K562 (cell line): Measurements from ENCODE around the gene ZDHHC18. TPM values are rescaled to one million over a fixed set of nuclear protein-coding genes. Genes with fewer than 3 reads are reported as not detected.
A peak's percentile ranks its signal among the peaks of the same experiment; 100 is the strongest.

ENCODE experiments used
- DPF2 ChIP-seq: fragments of 450-650 bp; IDR thresholded peaks from 2 replicates; pipeline ENCODE4 v1.6.1; 2016
- FOXA3 ChIP-seq, 2 experiments: fragments of 450-650 bp in 1 of 2; sonication (generic) in 1 of 2; formaldehyde crosslinking; IDR thresholded peaks in 1 of 2; conservative IDR thresholded peaks in 1 of 2; 2 replicates each; pipeline versions ENCODE4 v1.4.0 to v1.8.0; 2020 to 2022; ENCODE audit warnings: mild to moderate bottlenecking in 2 of 2, missing genetic modification reagents in 1 of 2
- KLF13 ChIP-seq: fragments of 450-650 bp; IDR thresholded peaks from 2 replicates; pipeline ENCODE4 v1.6.1; 2016; ENCODE audit warnings: missing genetic modification characterization, low read depth, mild to moderate bottlenecking, missing compliant biosample characterization, moderate library complexity, borderline replicate concordance
- LARP7 ChIP-seq: fragments of 450-650 bp; IDR thresholded peaks from 2 replicates; pipeline ENCODE4 v1.6.1; 2016
- MECOM ChIP-seq: fragments of 250-450 bp; sonication (Bioruptor Pico); IDR thresholded peaks from 2 replicates; pipeline ENCODE4 v1.8.0; 2022; ENCODE audit warnings: inconsistent platforms
- NR2C2 ChIP-seq, 2 experiments: fragments of 200-800 bp in 1 of 2; sonication (Bioruptor generic) in 1 of 2; sonication (generic) in 1 of 2; formaldehyde crosslinking in 1 of 2; IDR thresholded peaks; 2 replicates each; pipeline versions ENCODE4 v1.6.1 to v1.8.0; 2016 to 2022; ENCODE audit warnings: mild to moderate bottlenecking in 1 of 2, missing compliant biosample characterization in 1 of 2, missing genetic modification characterization in 1 of 2, missing genetic modification reagents in 1 of 2
- STAT5A ChIP-seq: IDR thresholded peaks from 2 replicates; pipeline ENCODE4 v1.6.1; 2012; ENCODE audit warnings: low read length, inconsistent platforms, borderline replicate concordance
- TBL1XR1 ChIP-seq, 2 experiments: IDR thresholded peaks; 2 replicates each; pipeline ENCODE4 v1.6.1; 2012; ENCODE audit warnings: improper control_type of control experiment in 2 of 2, low read length in 2 of 2, mild to moderate bottlenecking in 1 of 2
- THAP7 ChIP-seq: fragments of 250-450 bp; sonication (Bioruptor Pico); IDR thresholded peaks from 2 replicates; pipeline ENCODE4 v1.5.0; 2021
- ZBTB8A ChIP-seq: fragments of 450-650 bp; IDR thresholded peaks from 2 replicates; pipeline ENCODE4 v1.6.1; 2018; ENCODE audit warnings: mild to moderate bottlenecking, moderate library complexity; ENCODE audit not compliant: partially characterized antibody
- ZNF174 ChIP-seq: fragments of 250-450 bp; sonication (Bioruptor Pico); IDR thresholded peaks from 2 replicates; pipeline ENCODE4 v1.4.0; 2020; ENCODE audit warnings: mild to moderate bottlenecking
- ZNF239 ChIP-seq: fragments of 250-450 bp; sonication (Bioruptor Pico); IDR thresholded peaks from 2 replicates; pipeline ENCODE4 v1.4.0; 2020; ENCODE audit warnings: mild to moderate bottlenecking
- ZNF589 ChIP-seq: fragments of 200-800 bp; sonication (Bioruptor generic); IDR thresholded peaks from 2 replicates; pipeline ENCODE4 v1.6.1; 2016; ENCODE audit warnings: low read depth, missing genetic modification characterization, missing compliant biosample characterization
- ZNF707 ChIP-seq: fragments of 250-450 bp; sonication (Bioruptor Pico); conservative IDR thresholded peaks from 2 replicates; pipeline ENCODE4 v1.8.0; 2022; ENCODE audit warnings: inconsistent platforms, mild to moderate bottlenecking, moderate library complexity
- ZNF830 ChIP-seq: fragments of 250-450 bp; sonication (Bioruptor Pico); IDR thresholded peaks from 2 replicates; pipeline ENCODE4 v1.5.0; 2021; ENCODE audit warnings: mild to moderate bottlenecking
- polyA plus RNA-seq, 8 experiments: library from polyadenylated mRNA; depleted of rRNA in 4 of 8; stranded (reverse) in 5 of 8; unstranded in 3 of 8; fragments of >200 nt; fragmentation: Nextera tagmentation in 2 of 8; fragmentation: Illumina TruSeq in 1 of 8; extraction: Ambion mirVana in 2 of 8; extraction: Trizol in 1 of 8; gene quantifications; 2 replicates each; pipeline versions ENCODE4 v1.2.1 to v1.2.3, GENCODE V29; 2011 to 2014; ENCODE audit warnings: inconsistent platforms in 1 of 8, missing spikeins in 1 of 8
- total RNA-seq, 7 experiments: library from RNA; depleted of rRNA in 6 of 7; stranded (reverse); fragments of >200 nt in 6 of 7; fragmentation: Illumina TruSeq in 2 of 7; extraction: Trizol in 2 of 7; gene quantifications; 2 replicates each; pipeline versions ENCODE4 v1.2.1 to v1.2.3, GENCODE V29; 2011 to 2021; ENCODE audit warnings: low replicate concordance in 1 of 7
- TF ChIP-seq, protein P1 (sequence below): sonication (generic); formaldehyde crosslinking; IDR thresholded peaks from 2 replicates; pipeline ENCODE4 v1.8.1; 2023; ENCODE audit warnings: missing genetic modification reagents, mild to moderate bottlenecking, borderline replicate concordance
- TF ChIP-seq, protein P2 (sequence below): fragments of 250-450 bp; sonication (Bioruptor Pico); IDR thresholded peaks from 2 replicates; pipeline ENCODE4 v1.9.0; 2021; ENCODE audit warnings: mild to moderate bottlenecking, inconsistent platforms

The ZDHHC18 gene
- total and polyA plus RNA-seq, 9 of the 15 experiments (the other 6 are each of a cell fraction or from before 2014, with no cell fraction given): 0.42 to 35.6 (median 15.8) TPM

- TF ChIP-seq, protein P1, sequence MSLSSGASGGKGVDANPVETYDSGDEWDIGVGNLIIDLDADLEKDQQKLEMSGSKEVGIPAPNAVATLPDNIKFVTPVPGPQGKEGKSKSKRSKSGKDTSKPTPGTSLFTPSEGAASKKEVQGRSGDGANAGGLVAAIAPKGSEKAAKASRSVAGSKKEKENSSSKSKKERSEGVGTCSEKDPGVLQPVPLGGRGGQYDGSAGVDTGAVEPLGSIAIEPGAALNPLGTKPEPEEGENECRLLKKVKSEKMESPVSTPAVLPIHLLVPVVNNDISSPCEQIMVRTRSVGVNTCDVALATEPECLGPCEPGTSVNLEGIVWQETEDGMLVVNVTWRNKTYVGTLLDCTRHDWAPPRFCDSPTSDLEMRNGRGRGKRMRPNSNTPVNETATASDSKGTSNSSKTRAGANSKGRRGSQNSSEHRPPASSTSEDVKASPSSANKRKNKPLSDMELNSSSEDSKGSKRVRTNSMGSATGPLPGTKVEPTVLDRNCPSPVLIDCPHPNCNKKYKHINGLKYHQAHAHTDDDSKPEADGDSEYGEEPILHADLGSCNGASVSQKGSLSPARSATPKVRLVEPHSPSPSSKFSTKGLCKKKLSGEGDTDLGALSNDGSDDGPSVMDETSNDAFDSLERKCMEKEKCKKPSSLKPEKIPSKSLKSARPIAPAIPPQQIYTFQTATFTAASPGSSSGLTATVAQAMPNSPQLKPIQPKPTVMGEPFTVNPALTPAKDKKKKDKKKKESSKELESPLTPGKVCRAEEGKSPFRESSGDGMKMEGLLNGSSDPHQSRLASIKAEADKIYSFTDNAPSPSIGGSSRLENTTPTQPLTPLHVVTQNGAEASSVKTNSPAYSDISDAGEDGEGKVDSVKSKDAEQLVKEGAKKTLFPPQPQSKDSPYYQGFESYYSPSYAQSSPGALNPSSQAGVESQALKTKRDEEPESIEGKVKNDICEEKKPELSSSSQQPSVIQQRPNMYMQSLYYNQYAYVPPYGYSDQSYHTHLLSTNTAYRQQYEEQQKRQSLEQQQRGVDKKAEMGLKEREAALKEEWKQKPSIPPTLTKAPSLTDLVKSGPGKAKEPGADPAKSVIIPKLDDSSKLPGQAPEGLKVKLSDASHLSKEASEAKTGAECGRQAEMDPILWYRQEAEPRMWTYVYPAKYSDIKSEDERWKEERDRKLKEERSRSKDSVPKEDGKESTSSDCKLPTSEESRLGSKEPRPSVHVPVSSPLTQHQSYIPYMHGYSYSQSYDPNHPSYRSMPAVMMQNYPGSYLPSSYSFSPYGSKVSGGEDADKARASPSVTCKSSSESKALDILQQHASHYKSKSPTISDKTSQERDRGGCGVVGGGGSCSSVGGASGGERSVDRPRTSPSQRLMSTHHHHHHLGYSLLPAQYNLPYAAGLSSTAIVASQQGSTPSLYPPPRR (CRISPR knock-in tag): peak; percentile 55; the same call in 1 of the 2 replicates
- no peak for TF ChIP-seq ZNF174 (CRISPR knock-in tag)
- TF ChIP-seq FOXA3 (CRISPR knock-in tag; conservative IDR thresholded peaks at IDR 0.05 in 1 of 2, IDR thresholded peaks at IDR 0.05 in 1 of 2): peak in 1 of 2 experiments; percentile 72; a peak in 2 of 4 replicates
- TF ChIP-seq LARP7: no peak
- peak; percentile 45 to 74; a peak in 1 of 4 replicates for TF ChIP-seq TBL1XR1 (IDR thresholded peaks at IDR 0.05; ENCODE audit: low read length in 2 of 2)
- no peak for TF ChIP-seq ZBTB8A
- peak; percentile 69 for TF ChIP-seq DPF2
- TF ChIP-seq, protein P2, sequence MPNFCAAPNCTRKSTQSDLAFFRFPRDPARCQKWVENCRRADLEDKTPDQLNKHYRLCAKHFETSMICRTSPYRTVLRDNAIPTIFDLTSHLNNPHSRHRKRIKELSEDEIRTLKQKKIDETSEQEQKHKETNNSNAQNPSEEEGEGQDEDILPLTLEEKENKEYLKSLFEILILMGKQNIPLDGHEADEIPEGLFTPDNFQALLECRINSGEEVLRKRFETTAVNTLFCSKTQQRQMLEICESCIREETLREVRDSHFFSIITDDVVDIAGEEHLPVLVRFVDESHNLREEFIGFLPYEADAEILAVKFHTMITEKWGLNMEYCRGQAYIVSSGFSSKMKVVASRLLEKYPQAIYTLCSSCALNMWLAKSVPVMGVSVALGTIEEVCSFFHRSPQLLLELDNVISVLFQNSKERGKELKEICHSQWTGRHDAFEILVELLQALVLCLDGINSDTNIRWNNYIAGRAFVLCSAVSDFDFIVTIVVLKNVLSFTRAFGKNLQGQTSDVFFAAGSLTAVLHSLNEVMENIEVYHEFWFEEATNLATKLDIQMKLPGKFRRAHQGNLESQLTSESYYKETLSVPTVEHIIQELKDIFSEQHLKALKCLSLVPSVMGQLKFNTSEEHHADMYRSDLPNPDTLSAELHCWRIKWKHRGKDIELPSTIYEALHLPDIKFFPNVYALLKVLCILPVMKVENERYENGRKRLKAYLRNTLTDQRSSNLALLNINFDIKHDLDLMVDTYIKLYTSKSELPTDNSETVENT: no peak
- TF ChIP-seq NR2C2 (CRISPR knock-in tag; IDR thresholded peaks at IDR 0.05): no peak
- TF ChIP-seq NR2C2 (tag; IDR thresholded peaks at IDR 0.05): peak; percentile 88
- TF ChIP-seq ZNF239 (CRISPR knock-in tag): no peak
- TF ChIP-seq ZNF707 (CRISPR knock-in tag): no peak
- no peak for TF ChIP-seq KLF13 (tag)
- TF ChIP-seq THAP7 (CRISPR knock-in tag): 0 out of 2 replicates have a peak, but pooled peaks have one; percentile 36
- TF ChIP-seq ZNF589: 0 out of 2 replicates have a peak, but pooled peaks have one; percentile 38
- 0 out of 2 replicates have a peak, but pooled peaks have one; percentile 7 for TF ChIP-seq STAT5A
- TF ChIP-seq ZNF830 (CRISPR knock-in tag): no peak
- TF ChIP-seq MECOM (CRISPR knock-in tag): 0 out of 2 replicates have a peak, but pooled peaks have one; percentile 48
Measured at GRCh38 chr1:26784023-26784871, 42.2 kb upstream of the ZDHHC18 start (continued).
